Naive thymus-derived CD8-positive, alpha-beta T cell (primary cell): ENCODE data around the gene ADCK2. TPM values are rescaled to one million over a fixed set of nuclear protein-coding genes. Genes with fewer than 3 reads are reported as not detected.
"Not testable (repeated sequence)": the region's sequence is repeated elsewhere in the genome, so short reads cannot be mapped to it uniquely, and the experiment has no call there.

Experiments used
- ATAC-seq, 2 donors: fragments of 150-1000 bp; cut with Tn5 transposase in 1 of 2; sonication (Bioruptor Pico), chemical (Tn5 transposase) in 1 of 2; 1 replicate in 1 of 2; 2 replicates in 1 of 2; pipeline ENCODE4 v1.10.0; 2021; ENCODE audit warnings: mild to moderate bottlenecking in 2 of 2, moderate library complexity in 2 of 2
- POLR2A ChIA-PET: fragments of 350-600 bp; sonication (Branson Sonifier 250); formaldehyde crosslinking; loops from one replicate; lab custom pipeline; 2021; ENCODE audit warnings: antibody characterized with exemption; lab: Charles Lee
- DNase-seq, 10 donors: peaks; one replicate each; pipeline versions ENCODE4 v3.0.0 to v3.0.0-alpha.2; 2020 to 2022
- H3K27ac Mint-ChIP-seq, 10 donors: one replicate each; pipeline ENCODE4 v1.8.0; 2020 to 2022; ENCODE audit warnings: mild to moderate bottlenecking in 10 of 10, mixed read lengths in 10 of 10, moderate library complexity in 4 of 10, inconsistent platforms in 1 of 10
- H3K27me3 Mint-ChIP-seq, 5 donors: one replicate each; pipeline ENCODE4 v1.8.0; 2021 to 2022; ENCODE audit warnings: mixed read lengths in 5 of 5
- H3K36me3 Mint-ChIP-seq, 3 donors: one replicate each; pipeline ENCODE4 v1.8.0; 2020 to 2022; ENCODE audit warnings: mixed read lengths in 3 of 3, mild to moderate bottlenecking in 2 of 3, inconsistent platforms in 1 of 3
- H3K4me1 Mint-ChIP-seq, 4 donors: one replicate each; pipeline ENCODE4 v1.8.0; 2021 to 2022; ENCODE audit warnings: mixed read lengths in 4 of 4
- H3K4me3 Mint-ChIP-seq, 10 donors: one replicate each; pipeline ENCODE4 v1.8.0; 2020 to 2022; ENCODE audit warnings: mild to moderate bottlenecking in 10 of 10, mixed read lengths in 10 of 10, moderate library complexity in 6 of 10, inconsistent platforms in 1 of 10
- H3K9me3 Mint-ChIP-seq, 9 donors: one replicate each; pipeline ENCODE4 v1.8.0; 2020 to 2022; ENCODE audit warnings: mixed read lengths in 9 of 9, mild to moderate bottlenecking in 3 of 9, inconsistent platforms in 1 of 9, moderate library complexity in 1 of 9
- polyA plus RNA-seq, 3 donors: library from polyadenylated mRNA; unstranded; fragments of 300-500 nt; fragmentation: Illumina TruSeq; gene quantifications; one replicate each; pipeline ENCODE4 v1.2.3, GENCODE V29; 2021
- total RNA-seq, 8 experiments: library from RNA in 2 of 8; stranded (reverse) in 2 of 8; gene quantifications; one replicate each; pipeline ENCODE4 v1.2.3 and lab custom pipeline; 2021 to 2026

The ADCK2 gene
- total and polyA plus RNA-seq, 5 experiments from 2014 or later, result 16.4 to 28.5 (median 25.2) TPM

- no peaks in the 10 kb centered on the region for H3K9me3 Mint-ChIP-seq
- ATAC-seq (no peak), DNase-seq (no peak)
- peaks cover 0 to 50% (median 17%) of the 10 kb centered on the region in 3 donors for H3K36me3 Mint-ChIP-seq
- POLR2A ChIA-PET, result no interaction called here
- H3K27ac Mint-ChIP-seq, result peak overlapping the region in 1 of 10 donors; percentile 9
- H3K4me3 Mint-ChIP-seq, result no peak overlapping the region
- H3K27me3 Mint-ChIP-seq, result no peaks in the 10 kb centered on the region
- no peaks in the 10 kb centered on the region for H3K4me1 Mint-ChIP-seq
These were observed 61.4 kb downstream of the ADCK2 start for GRCh38 chr7:140734096-140734495.

GRCh38 chr7:140734729-140735128, 62.0 kb downstream of the ADCK2 start:
- H3K9me3 Mint-ChIP-seq, result no peaks in the 10 kb centered on the region
- DNase-seq (no peak), ATAC-seq (no peak)
- no peaks in the 10 kb centered on the region for H3K27me3 Mint-ChIP-seq
- H3K4me3 Mint-ChIP-seq, result no peak overlapping the region
- no peak overlapping the region for H3K27ac Mint-ChIP-seq
- peaks cover 0 to 49% (median 20%) of the 10 kb centered on the region in 3 donors for H3K36me3 Mint-ChIP-seq
- no peaks in the 10 kb centered on the region for H3K4me1 Mint-ChIP-seq
- POLR2A ChIA-PET, result no interaction called here

GRCh38 chr7:140738280-140738679, 65.5 kb downstream of the ADCK2 start:
- peaks cover 0 to 39% (median 23%) of the 10 kb centered on the region in 3 donors for H3K36me3 Mint-ChIP-seq
- H3K27ac Mint-ChIP-seq, result peak overlapping the region in 1 of 10 donors; percentile 74
- H3K9me3 Mint-ChIP-seq, result no peaks in the 10 kb centered on the region
- DNase-seq, result no peak
- no peaks in the 10 kb centered on the region for H3K27me3 Mint-ChIP-seq
- no peak for ATAC-seq
- no peak overlapping the region for H3K4me3 Mint-ChIP-seq
- POLR2A ChIA-PET, result no interaction called here
- H3K4me1 Mint-ChIP-seq, result no peaks in the 10 kb centered on the region

- ATAC-seq, DNase-seq, H3K9me3 Mint-ChIP-seq, POLR2A ChIA-PET, H3K27ac Mint-ChIP-seq, H3K27me3 Mint-ChIP-seq, H3K4me1 Mint-ChIP-seq, H3K4me3 Mint-ChIP-seq: not testable (repeated sequence)
- peaks cover 4 to 40% (median 29%) of the 10 kb centered on the region in 3 donors for H3K36me3 Mint-ChIP-seq
These were observed 70.5 kb downstream of the ADCK2 start for GRCh38 chr7:140743255-140743654.

GRCh38 chr7:140744005-140744404, 71.3 kb downstream of the ADCK2 start:
- peaks cover 0 to 6% (median 2%) of the 10 kb centered on the region in 4 donors for H3K4me1 Mint-ChIP-seq
- no peaks in the 10 kb centered on the region for H3K27me3 Mint-ChIP-seq
- ATAC-seq (no peak), DNase-seq (no peak)
- H3K4me3 Mint-ChIP-seq, result no peak overlapping the region
- peaks cover 0 to 2% (median 0%) of the 10 kb centered on the region in 9 donors for H3K9me3 Mint-ChIP-seq
- no peak overlapping the region for H3K27ac Mint-ChIP-seq
- POLR2A ChIA-PET, result no interaction called here
- H3K36me3 Mint-ChIP-seq, result peaks cover 4 to 41% (median 31%) of the 10 kb centered on the region in 3 donors

Other genes with a start within 250 kb of the ADCK2 start
- gene MKRN1, start 193.4 kb upstream of the ADCK2 start, total RNA-seq, result 100 to 1,000 TPM; 142 to 143 TPM
- 100 to 1,000 TPM in 2 of 3 donors, 10 to 100 TPM in 1; 92.6 to 141 (median 109) TPM for gene MKRN1, start 193.4 kb upstream of the ADCK2 start, polyA plus RNA-seq
- gene DENND2A, start 32.1 kb upstream of the ADCK2 start, total RNA-seq, result under 1 TPM in 1 of 2 experiments, not detected in 1; 0.10 TPM
- gene DENND2A, start 32.1 kb upstream of the ADCK2 start, polyA plus RNA-seq, result not detected
- 100 to 1,000 TPM in 1 of 2 experiments, 10 to 100 TPM in 1; 98.5 to 103 TPM for gene NDUFB2, start 23.8 kb downstream of the ADCK2 start, total RNA-seq
- 100 to 1,000 TPM; 434 to 524 (median 517) TPM for gene NDUFB2, start 23.8 kb downstream of the ADCK2 start, polyA plus RNA-seq